Stimulated activated CD4-positive, alpha-beta T cell treated with anti-CD3 and anti-CD28 coated beads, Interleukin-1b, Interleukin-23, amount 100 ng/mL, for 4 hours (primary cell): Measurements from ENCODE around the gene CCDC159.
"Not testable (repeated sequence)": the region's sequence is repeated elsewhere in the genome, so short reads cannot be mapped to it uniquely, and the experiment has no call there.

ENCODE experiments used
- DNase-seq, 2 donors: peaks; one replicate each; pipeline ENCODE4 v3.0.0-alpha.2; 2020; ENCODE audit warnings: low read depth in 2 of 2

Gene CCDC159

GRCh38 chr19:11338121-11338520 lies 8.2 kb upstream of the CCDC159 start:
- DNase-seq: no peak

- DNase-seq: no peak
Measured at GRCh38 chr19:11338569-11339253, 7.6 kb upstream of the CCDC159 start.

GRCh38 chr19:11339254-11340098 lies 6.8 kb upstream of the CCDC159 start, which contains the start of gene RAB3D:
TSS of gene RAB3D (minus strand) at chr19:11339657. CDS start at chr19:11337399, 2,258 bp downstream.
- peak; percentile 68 to 81 for DNase-seq

GRCh38 chr19:11340099-11340467 lies 6.2 kb upstream of the CCDC159 start:
- DNase-seq: not testable (repeated sequence)

GRCh38 chr19:11342429-11342828 lies 3.9 kb upstream of the CCDC159 start:
- DNase-seq: no peak

GRCh38 chr19:11345122-11345803 lies 1.1 kb upstream of the CCDC159 start:
- DNase-seq: no peak

- no peak for DNase-seq
Measured at GRCh38 chr19:11347546-11348039, 1.3 kb downstream of the CCDC159 start.

GRCh38 chr19:11349171-11349570 lies 2.9 kb downstream of the CCDC159 start:
- no peak for DNase-seq

GRCh38 chr19:11354102-11354501 lies 7.8 kb downstream of the CCDC159 start:
- DNase-seq: not testable (repeated sequence)

- DNase-seq: peak; percentile 72 to 82
Measured at GRCh38 chr19:11355160-11356073, 9.1 kb downstream of the CCDC159 start, which contains the start of gene PLPPR2. TSS of gene PLPPR2 (plus strand) at chr19:11355432. CDS start at chr19:11357674, 2,242 bp downstream.

- no peak for DNase-seq
Measured at GRCh38 chr19:11356074-11356397, 9.7 kb downstream of the CCDC159 start.

GRCh38 chr19:11356676-11357550 lies 10.6 kb downstream of the CCDC159 start:
- DNase-seq: no peak

GRCh38 chr19:11359421-11359820 lies 13.1 kb downstream of the CCDC159 start:
- DNase-seq: no peak

- DNase-seq: no peak
Measured at GRCh38 chr19:11361037-11361770, 14.9 kb downstream of the CCDC159 start.

- no peak for DNase-seq
Measured at GRCh38 chr19:11361771-11362731, 15.7 kb downstream of the CCDC159 start.

GRCh38 chr19:11363881-11364280 lies 17.6 kb downstream of the CCDC159 start:
- no peak for DNase-seq

GRCh38 chr19:11364296-11364904 lies 18.1 kb downstream of the CCDC159 start:
- DNase-seq: no peak

GRCh38 chr19:11364935-11365334 lies 18.6 kb downstream of the CCDC159 start:
- no peak for DNase-seq
